ENCODE measurements around the gene MED12L.

MED12L gene

GRCh38 chr3:151283907-151284461 is 198.5 kb downstream of the MED12L start:
- no peak for DNase-seq (ENCODE audit: low spot score)
- TF ChIP-seq, protein P1, sequence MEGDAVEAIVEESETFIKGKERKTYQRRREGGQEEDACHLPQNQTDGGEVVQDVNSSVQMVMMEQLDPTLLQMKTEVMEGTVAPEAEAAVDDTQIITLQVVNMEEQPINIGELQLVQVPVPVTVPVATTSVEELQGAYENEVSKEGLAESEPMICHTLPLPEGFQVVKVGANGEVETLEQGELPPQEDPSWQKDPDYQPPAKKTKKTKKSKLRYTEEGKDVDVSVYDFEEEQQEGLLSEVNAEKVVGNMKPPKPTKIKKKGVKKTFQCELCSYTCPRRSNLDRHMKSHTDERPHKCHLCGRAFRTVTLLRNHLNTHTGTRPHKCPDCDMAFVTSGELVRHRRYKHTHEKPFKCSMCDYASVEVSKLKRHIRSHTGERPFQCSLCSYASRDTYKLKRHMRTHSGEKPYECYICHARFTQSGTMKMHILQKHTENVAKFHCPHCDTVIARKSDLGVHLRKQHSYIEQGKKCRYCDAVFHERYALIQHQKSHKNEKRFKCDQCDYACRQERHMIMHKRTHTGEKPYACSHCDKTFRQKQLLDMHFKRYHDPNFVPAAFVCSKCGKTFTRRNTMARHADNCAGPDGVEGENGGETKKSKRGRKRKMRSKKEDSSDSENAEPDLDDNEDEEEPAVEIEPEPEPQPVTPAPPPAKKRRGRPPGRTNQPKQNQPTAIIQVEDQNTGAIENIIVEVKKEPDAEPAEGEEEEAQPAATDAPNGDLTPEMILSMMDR (IDR thresholded peaks at IDR 0.05; ENCODE audit: borderline replicate concordance, control extremely low read depth, extremely low read depth, insufficient read depth, missing control alignments) = no peak
- in situ Hi-C loops (cut with MboI; ENCODE audit: low sequenced_read_pairs, unreplicated experiment) = loop anchor here (5.0 kb wide), 2 partner anchors 57 to 117 kb away; no protein-coding TSS in a partner anchor

- DNase-seq (ENCODE audit: low spot score) = no peak
- in situ Hi-C loops (cut with MboI; ENCODE audit: low sequenced_read_pairs, unreplicated experiment) = no loop called here
- TF ChIP-seq, protein P1 (IDR thresholded peaks at IDR 0.05; ENCODE audit: borderline replicate concordance, control extremely low read depth, extremely low read depth, insufficient read depth, missing control alignments) = no peak
Observed at GRCh38 chr3:151285940-151286339, 200.5 kb downstream of the MED12L start.

GRCh38 chr3:151289445-151289844 is 204.0 kb downstream of the MED12L start:
- DNase-seq (ENCODE audit: low spot score) = no peak
- in situ Hi-C loops (cut with MboI; ENCODE audit: low sequenced_read_pairs, unreplicated experiment) = no loop called here
- TF ChIP-seq, protein P1 (IDR thresholded peaks at IDR 0.05; ENCODE audit: borderline replicate concordance, control extremely low read depth, extremely low read depth, insufficient read depth, missing control alignments) = no peak

DNA sequence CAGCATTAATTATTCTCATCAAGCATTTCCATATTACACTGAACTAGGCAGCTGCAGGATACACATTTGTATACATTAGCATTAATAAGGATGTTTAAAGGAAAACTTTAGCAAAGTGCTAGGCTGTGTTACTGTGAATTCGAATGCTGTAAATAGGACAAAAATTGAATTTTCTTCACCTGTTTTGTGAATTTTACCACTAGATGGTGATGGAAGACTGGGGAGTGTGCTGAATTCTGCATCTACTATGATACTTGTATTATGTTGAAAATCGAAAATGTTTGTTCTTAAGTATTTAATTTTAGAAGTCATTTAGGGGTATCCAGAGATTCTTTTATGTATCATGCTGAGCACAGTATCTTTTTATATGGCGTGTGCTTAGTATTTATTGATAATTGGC is 205.2 kb downstream of the MED12L start:
- in situ Hi-C loops (cut with MboI; ENCODE audit: low sequenced_read_pairs, unreplicated experiment) = no loop called here
- TF ChIP-seq, protein P1 (IDR thresholded peaks at IDR 0.05; ENCODE audit: borderline replicate concordance, control extremely low read depth, extremely low read depth, insufficient read depth, missing control alignments) = no peak
- DNase-seq (ENCODE audit: low spot score) = no peak

DNA sequence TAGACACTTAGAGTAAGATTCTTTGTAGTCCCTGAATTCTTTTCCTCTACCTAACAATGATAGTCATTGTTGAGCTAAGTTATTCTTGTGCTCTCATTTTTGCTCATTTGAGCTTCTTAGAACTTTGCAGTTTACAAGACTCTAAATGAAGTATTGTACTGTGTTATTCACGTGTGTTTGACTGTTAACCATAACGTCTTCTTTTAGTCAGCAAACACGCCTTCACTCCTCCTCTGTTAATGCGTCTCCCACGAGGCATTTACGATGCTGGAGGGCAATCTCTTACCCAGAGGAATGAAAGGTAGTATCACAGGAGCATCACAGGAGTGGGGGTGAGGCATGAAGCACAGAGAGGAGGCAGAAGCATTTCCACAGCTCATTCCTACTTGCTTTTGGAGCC is 207.7 kb downstream of the MED12L start:
- TF ChIP-seq, protein P1 (IDR thresholded peaks at IDR 0.05; ENCODE audit: borderline replicate concordance, control extremely low read depth, extremely low read depth, insufficient read depth, missing control alignments) = no peak
- DNase-seq (ENCODE audit: low spot score) = no peak
- in situ Hi-C loops (cut with MboI; ENCODE audit: low sequenced_read_pairs, unreplicated experiment) = no loop called here

GRCh38 chr3:151296226-151296625 is 210.8 kb downstream of the MED12L start:
- in situ Hi-C loops (cut with MboI; ENCODE audit: low sequenced_read_pairs, unreplicated experiment) = no loop called here
- TF ChIP-seq, protein P1 (IDR thresholded peaks at IDR 0.05; ENCODE audit: borderline replicate concordance, control extremely low read depth, extremely low read depth, insufficient read depth, missing control alignments) = no peak
- no peak for DNase-seq (ENCODE audit: low spot score)
